Neural progenitor cell (in vitro differentiated cells): ENCODE measurements around the gene GCAT.

Experiments used
- CTCF ChIP-seq: fragments of 200-600 bp; sonication (generic); IDR thresholded peaks from 2 replicates; pipeline ENCODE4 v1.5.1; 2017; ENCODE audit warnings: antibody characterized with exemption, mild to moderate bottlenecking
- EZH2 ChIP-seq: fragments of 200-600 bp; sonication (generic); IDR thresholded peaks from 2 replicates; pipeline ENCODE4 v1.6.1; 2017; ENCODE audit warnings: antibody characterized with exemption, mild to moderate bottlenecking, moderate library complexity
- EZH2phosphoT487 ChIP-seq: fragments of 200-600 bp; sonication (generic); IDR thresholded peaks from 2 replicates; pipeline ENCODE4 v1.6.1; 2017; ENCODE audit warnings: antibody characterized with exemption

DNA sequence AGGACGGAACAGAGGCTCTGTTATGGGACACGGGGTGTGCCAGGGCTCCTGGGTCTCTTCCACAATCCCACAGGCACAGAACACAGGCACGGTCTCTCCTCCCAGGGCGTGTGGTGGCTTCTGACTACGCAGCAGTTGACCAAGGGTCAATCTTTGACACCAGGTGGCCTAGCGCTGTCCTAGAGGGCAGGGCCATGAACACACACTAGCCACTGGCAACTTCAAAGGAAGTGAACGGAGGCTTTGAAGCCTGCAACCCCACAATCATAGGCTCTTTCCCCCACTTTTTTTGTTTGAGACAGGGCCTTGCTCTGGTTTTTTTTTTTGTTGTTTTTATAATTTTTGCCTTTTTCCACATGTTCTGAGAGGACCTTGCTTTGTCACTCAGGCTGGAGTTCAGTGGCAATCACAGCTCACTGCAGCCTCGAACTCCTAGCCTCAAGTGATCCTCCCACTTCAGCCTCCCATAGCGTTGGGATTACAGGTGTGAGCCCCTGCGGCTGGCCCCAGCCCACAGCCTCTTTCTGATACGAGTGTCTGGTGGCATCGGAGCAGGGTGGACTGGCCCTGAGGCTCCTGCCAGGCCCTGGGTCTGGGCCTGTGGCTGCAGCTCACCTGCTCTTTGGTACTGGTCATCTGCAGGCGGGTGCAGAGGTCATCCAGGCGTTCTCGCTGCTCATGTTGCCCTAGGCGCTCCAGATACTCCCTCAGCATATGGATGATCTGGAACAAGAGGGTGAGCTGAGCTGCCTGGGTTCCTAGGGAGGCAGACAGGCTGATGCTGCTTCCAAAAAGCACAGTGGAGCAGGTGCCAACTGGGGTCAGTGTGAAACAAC, 24.5 kb downstream of the GCAT start:
- TF ChIP-seq EZH2 (no peak), CTCF (no peak), EZH2phosphoT487 (no peak)
